K562 (cell line): Measurements from ENCODE around the gene ERCC4. TPM values are rescaled to one million over a fixed set of nuclear protein-coding genes. Genes with fewer than 3 reads are reported as not detected.

Source experiments
- ATAC-seq: fragments of 200-7000 bp; cut with Tn5 transposase; 3 replicates; pipeline ENCODE4 v1.9.1; 2020; ENCODE audit warnings: moderate library complexity
- BruUV-seq: library from RNA; stranded (reverse); fragments of 400-500 nt; replicated peaks from 2 replicates; lab custom pipeline; 2021; lab: Mats Ljungman, UMichigan
- CTCF ChIA-PET: fragments of 300-600 bp; formaldehyde crosslinking; extraction: SDS; loops from one replicate; lab custom pipeline; 2021; ENCODE audit warnings: low intra/inter-chr PET ratio; lab: Yijun Ruan, JAX
- POLR2A ChIA-PET: fragments of 300-600, 350-650 bp; sonication (Branson Sonifier 250); formaldehyde crosslinking; extraction: SDS; loops from one replicate; lab custom pipeline; 2021; ENCODE audit warnings: antibody characterized with exemption, inconsistent platforms; lab: Yijun Ruan, JAX
- DNase-seq, 4 experiments: peaks; one replicate each; pipeline versions ENCODE4 v3.0.0 to v3.0.0-alpha.2; 2011 to 2018; ENCODE audit warnings: low spot score in 3 of 4, mixed read lengths in 3 of 4; ENCODE audit errors: extremely low read depth in 1 of 4
- FAIRE-seq: peaks from 2 replicates; lab custom pipeline; 2011; peaks lifted over from hg19 to GRCh38; lab: Jason Lieb, UNC
- H2AFZ ChIP-seq: 2 replicates; pipeline ENCODE4 v1.6.0; 2011; ENCODE audit warnings: low read depth, low read length, control low read depth, inconsistent platforms
- H3K27ac ChIP-seq: fragments of 200-600 bp; 3 replicates; pipeline ENCODE4 v1.8.0; 2011; ENCODE audit warnings: low read depth, mild to moderate bottlenecking, control low read depth, inconsistent platforms, low read length, moderate library complexity, mixed read lengths; ENCODE audit errors: extremely low read depth
- H3K27me3 ChIP-seq, 2 experiments: fragments of 300-600 bp in 1 of 2; 2 replicates in 1 of 2; 3 replicates in 1 of 2; pipeline versions ENCODE4 v1.6.0 to v1.8.0; 2011; ENCODE audit warnings: inconsistent platforms in 2 of 2, low read length in 2 of 2, mild to moderate bottlenecking in 1 of 2, mixed read lengths in 1 of 2, moderate library complexity in 1 of 2; ENCODE audit not compliant: control insufficient read depth in 2 of 2, insufficient read depth in 2 of 2
- H3K36me3 ChIP-seq: fragments of 300-600 bp; 3 replicates; pipeline ENCODE4 v1.8.0; 2011; ENCODE audit warnings: mild to moderate bottlenecking, low read length, inconsistent platforms; ENCODE audit not compliant: control insufficient read depth, insufficient read depth
- H3K4me1 ChIP-seq, 2 experiments: fragments of 200-600 bp in 1 of 2; replicated peaks in 1 of 2; 2 replicates in 1 of 2; 3 replicates in 1 of 2; pipeline versions ENCODE4 v1.5.1 to v1.8.0; 2011; ENCODE audit warnings: inconsistent platforms in 2 of 2, low read length in 2 of 2, mild to moderate bottlenecking in 1 of 2, mixed read lengths in 1 of 2, moderate library complexity in 1 of 2; ENCODE audit not compliant: control insufficient read depth in 2 of 2, insufficient read depth in 2 of 2
- H3K4me2 ChIP-seq: 2 replicates; pipeline ENCODE4 v1.6.1; 2011; ENCODE audit warnings: low read length, control low read depth, inconsistent platforms, mixed read lengths; ENCODE audit not compliant: insufficient read depth
- H3K4me3 ChIP-seq: fragments of 200-600 bp; sonication (generic), shearing (Covaris generic); 2 replicates; pipeline ENCODE4 v1.5.1; 2016; ENCODE audit warnings: control low read depth, inconsistent platforms
- H3K79me2 ChIP-seq: fragments of 200-600 bp; 3 replicates; pipeline ENCODE4 v1.8.0; 2011; ENCODE audit warnings: low read length, inconsistent platforms; ENCODE audit not compliant: control insufficient read depth, insufficient read depth
- H3K9ac ChIP-seq, 2 experiments: 2 replicates each; pipeline versions ENCODE4 v1.6.0 to v1.6.1; 2011; ENCODE audit warnings: low read depth in 2 of 2, low read length in 2 of 2, control low read depth in 1 of 2, inconsistent platforms in 1 of 2, mild to moderate bottlenecking in 1 of 2, mixed read lengths in 1 of 2; ENCODE audit not compliant: insufficient read depth in 1 of 2
- H3K9me1 ChIP-seq: one replicate; pipeline ENCODE4 v1.6.0; 2011; ENCODE audit warnings: inconsistent platforms, mild to moderate bottlenecking, low read length, moderate library complexity; ENCODE audit not compliant: control insufficient read depth, insufficient read depth
- H3K9me3 ChIP-seq: replicated peaks from 2 replicates; pipeline ENCODE4 v1.5.1; 2011; ENCODE audit warnings: low read depth, low read length, inconsistent platforms; ENCODE audit not compliant: control insufficient read depth, insufficient read depth
- H4K20me1 ChIP-seq: replicated peaks from 2 replicates; pipeline ENCODE4 v1.6.1; 2011; ENCODE audit warnings: low read length, inconsistent platforms, mixed read lengths; ENCODE audit not compliant: control insufficient read depth, insufficient read depth
- BCL6 ChIP-seq: fragments of 250-450 bp; sonication (Bioruptor Pico); IDR thresholded peaks from 2 replicates; pipeline ENCODE4 v1.4.0; 2020
- DIDO1 ChIP-seq: fragments of 450-650 bp; IDR thresholded peaks from 2 replicates; pipeline ENCODE4 v1.6.1; 2016; ENCODE audit warnings: low read depth, missing biosample characterization, missing genetic modification characterization
- KAT7 ChIP-seq: sonication (generic); formaldehyde crosslinking; IDR thresholded peaks from 2 replicates; pipeline ENCODE4 v1.8.0; 2022; ENCODE audit warnings: missing genetic modification reagents, mild to moderate bottlenecking, borderline replicate concordance
- KDM2B ChIP-seq: fragments of 250-450 bp; sonication (Bioruptor Pico); IDR thresholded peaks from 2 replicates; pipeline ENCODE4 v1.8.0; 2021; ENCODE audit warnings: mild to moderate bottlenecking, moderate library complexity
- MCM2 ChIP-seq: fragments of 450-650 bp; IDR thresholded peaks from 2 replicates; pipeline ENCODE4 v1.6.1; 2017; ENCODE audit warnings: low read depth, mild to moderate bottlenecking
- NCOA4 ChIP-seq: fragments of 450-650 bp; IDR thresholded peaks from 2 replicates; pipeline ENCODE4 v1.6.1; 2018; ENCODE audit warnings: mild to moderate bottlenecking; ENCODE audit not compliant: partially characterized antibody
- NFXL1 ChIP-seq: fragments of 450-650 bp; formaldehyde crosslinking; IDR thresholded peaks from 2 replicates; pipeline ENCODE4 v1.4.0; 2021; ENCODE audit warnings: mild to moderate bottlenecking
- POLR2G ChIP-seq: fragments of 200-400 bp; formaldehyde crosslinking; IDR thresholded peaks from 2 replicates; pipeline ENCODE4 v1.6.1; 2017; ENCODE audit warnings: low read depth, mild to moderate bottlenecking, antibody characterized with exemption, low read length, moderate library complexity
- POLR2H ChIP-seq: IDR thresholded peaks from 2 replicates; pipeline ENCODE4 v1.6.1; 2016; ENCODE audit warnings: missing genetic modification characterization, low read depth, mild to moderate bottlenecking, control low read depth, missing compliant biosample characterization, moderate library complexity
- RBM17 ChIP-seq: fragments of 200-400 bp; formaldehyde crosslinking; IDR thresholded peaks from 2 replicates; pipeline ENCODE4 v1.6.1; 2017; ENCODE audit warnings: low read depth, mild to moderate bottlenecking, low read length, borderline replicate concordance
- RHOXF2B ChIP-seq: fragments of 250-450 bp; sonication (Bioruptor Pico); conservative IDR thresholded peaks from 2 replicates; pipeline ENCODE4 v1.5.1; 2021
- TEAD2 ChIP-seq: fragments of 450-650 bp; IDR thresholded peaks from 2 replicates; pipeline ENCODE4 v1.6.1; 2016; ENCODE audit warnings: missing genetic modification characterization, control low read depth, missing compliant biosample characterization
- TEAD4 ChIP-seq, 2 experiments: sonication (generic) in 1 of 2; formaldehyde crosslinking in 1 of 2; IDR thresholded peaks; 2 replicates each; pipeline versions ENCODE4 v1.6.1 to v1.8.0; 2012 to 2022; ENCODE audit warnings: borderline replicate concordance in 1 of 2, inconsistent platforms in 1 of 2, low read length in 1 of 2, mild to moderate bottlenecking in 1 of 2, missing genetic modification reagents in 1 of 2
- ZEB2 ChIP-seq: fragments of 450-650 bp; IDR thresholded peaks from 2 replicates; pipeline ENCODE4 v1.6.1; 2016
- ZNF12 ChIP-seq: sonication (generic); formaldehyde crosslinking; IDR thresholded peaks from 2 replicates; pipeline ENCODE4 v1.4.0; 2020; ENCODE audit warnings: mild to moderate bottlenecking, missing genetic modification reagents
- ZNF212 ChIP-seq: fragments of 450-650 bp; formaldehyde crosslinking; IDR thresholded peaks from 2 replicates; pipeline ENCODE4 v1.4.0; 2020; ENCODE audit warnings: mild to moderate bottlenecking
- ZNF311 ChIP-seq: fragments of 250-450 bp; sonication (Bioruptor Pico); IDR thresholded peaks from 2 replicates; pipeline ENCODE4 v1.4.0; 2020; ENCODE audit warnings: mild to moderate bottlenecking, moderate library complexity
- ZNF655 ChIP-seq: fragments of 250-450 bp; sonication (Bioruptor Pico); IDR thresholded peaks from 2 replicates; pipeline ENCODE4 v1.5.0; 2021
- WGBS: fragments of 100-300 bp; shearing (Covaris generic); methylation state at CpG from one replicate; pipeline ENCODE4 v1.1.6; 2016; ENCODE audit warnings: low coverage, mixed read lengths; ENCODE audit not compliant: insufficient coverage; ENCODE audit errors: missing lambda C conversion rate; 5-methylcytosine and 5-hydroxymethylcytosine counted together
- in situ Hi-C: fragments of 300-500 bp; cut with MboI; formaldehyde crosslinking; loops from 4 replicates; pipeline ENCODE4 v1.15.0; 2018; ENCODE audit warnings: inconsistent platforms, mixed read lengths
- intact Hi-C: fragments of 100-400 bp; cut with micrococcal nuclease; formaldehyde crosslinking; loops from 2 replicates; pipeline ENCODE4 v1.14.2; 2022
- polyA plus RNA-seq, 8 experiments: library from polyadenylated mRNA; depleted of rRNA in 4 of 8; stranded (reverse) in 5 of 8; unstranded in 3 of 8; fragments of >200 nt; fragmentation: Nextera tagmentation in 2 of 8; fragmentation: Illumina TruSeq in 1 of 8; extraction: Ambion mirVana in 2 of 8; extraction: Trizol in 1 of 8; gene quantifications; 2 replicates each; pipeline versions ENCODE4 v1.2.1 to v1.2.3, GENCODE V29; 2011 to 2014; ENCODE audit warnings: inconsistent platforms in 1 of 8, missing spikeins in 1 of 8
- total RNA-seq, 7 experiments: library from RNA; depleted of rRNA in 6 of 7; stranded (reverse); fragments of >200 nt in 6 of 7; fragmentation: Illumina TruSeq in 2 of 7; extraction: Trizol in 2 of 7; gene quantifications; 2 replicates each; pipeline versions ENCODE4 v1.2.1 to v1.2.3, GENCODE V29; 2011 to 2021; ENCODE audit warnings: low replicate concordance in 1 of 7

Gene ERCC4
- total and polyA plus RNA-seq, 9 of the 15 experiments (the other 6 are each of a cell fraction or from before 2014, with no cell fraction given): 3.7 to 10.5 (median 6.0) TPM

- 3% methylated on average over 11 of the region's 11 CpGs for WGBS
- Histone ChIP-seq H3K36me3 (no peaks in the 10 kb centered on the region), H3K4me2 (no peak overlapping the region), H4K20me1 (no peaks in the 10 kb centered on the region), H3K9me1 (no peaks in the 10 kb centered on the region), H3K27me3 (peaks cover 9 to 20% of the 10 kb centered on the region in 2 experiments; a peak in 3 of 5 replicates), H2AFZ (no peak overlapping the region), H3K9ac (no peak overlapping the region), H3K27ac (no peak overlapping the region), H3K4me1 (no peaks in the 10 kb centered on the region; a peak in 1 of 5 replicates), H3K9me3 (no peaks in the 10 kb centered on the region), H3K79me2 (no peaks in the 10 kb centered on the region), H3K4me3 (no peak overlapping the region)
- ChIA-PET CTCF (no interaction called here), POLR2A (no interaction called here)
- no peak for ATAC-seq
- in situ Hi-C loops (no loop called here), intact Hi-C loops (no loop called here)
- TF ChIP-seq DIDO1 (tag) (no peak), POLR2H (tag) (no peak), NFXL1 (CRISPR knock-in tag) (no peak), TEAD2 (tag) (no peak), RHOXF2B (CRISPR knock-in tag) (no peak), KDM2B (CRISPR knock-in tag) (no peak), ZNF12 (CRISPR knock-in tag) (no peak), ZNF311 (CRISPR knock-in tag) (no peak), POLR2G (no peak), RBM17 (no peak), ZNF655 (no peak), ZNF212 (CRISPR knock-in tag) (no peak), NCOA4 (no peak), BCL6 (CRISPR knock-in tag) (no peak), TEAD4 (IDR thresholded peaks at IDR 0.05; ENCODE audit: low read length) (no peak), TEAD4 (CRISPR knock-in tag; IDR thresholded peaks at IDR 0.05; ENCODE audit: borderline replicate concordance) (no peak), KAT7 (CRISPR knock-in tag) (no peak), MCM2 (no peak), ZEB2 (no peak)
- FAIRE-seq: no peak
- BruUV-seq: no TSS peak
- no peak for DNase-seq
Observed at GRCh38 chr16:13883276-13883675, 36.7 kb upstream of the ERCC4 start.
